K562 (cell line): ENCODE data around the gene FAM149B1. TPM values are rescaled to one million over a fixed set of nuclear protein-coding genes. Genes with fewer than 3 reads are reported as not detected.

ENCODE experiments used
- ASH1L ChIP-seq: fragments of 450-650 bp; IDR thresholded peaks from 2 replicates; pipeline ENCODE4 v1.6.1; 2018; ENCODE audit warnings: borderline replicate concordance, mild to moderate bottlenecking, low read depth; ENCODE audit not compliant: partially characterized antibody
- BMI1 ChIP-seq: fragments of 150-350 bp; IDR thresholded peaks from 2 replicates; pipeline ENCODE4 v1.6.1; 2014; ENCODE audit warnings: low read length
- CBX1 ChIP-seq: sonication (generic); IDR thresholded peaks from 2 replicates; pipeline ENCODE4 v1.6.1; 2016; ENCODE audit warnings: antibody characterized with exemption, low read depth, mild to moderate bottlenecking
- E2F1 ChIP-seq: sonication (generic); formaldehyde crosslinking; IDR thresholded peaks from 2 replicates; pipeline ENCODE4 v1.8.1; 2023; ENCODE audit warnings: mild to moderate bottlenecking, missing genetic modification reagents, moderate library complexity
- EP400 ChIP-seq: fragments of 450-650 bp; IDR thresholded peaks from 2 replicates; pipeline ENCODE4 v1.6.1; 2017; ENCODE audit warnings: antibody characterized with exemption, mild to moderate bottlenecking, moderate library complexity
- FOXJ2 ChIP-seq: fragments of 200-800 bp; sonication (Bioruptor generic); IDR thresholded peaks from 2 replicates; pipeline ENCODE4 v1.6.1; 2016; ENCODE audit warnings: missing genetic modification characterization, missing compliant biosample characterization
- KAT7 ChIP-seq: sonication (generic); formaldehyde crosslinking; IDR thresholded peaks from 2 replicates; pipeline ENCODE4 v1.8.0; 2022; ENCODE audit warnings: missing genetic modification reagents, mild to moderate bottlenecking, borderline replicate concordance
- NR2F6 ChIP-seq: fragments of 450-650 bp; formaldehyde crosslinking; IDR thresholded peaks from 2 replicates; pipeline ENCODE4 v1.4.0; 2020; ENCODE audit warnings: mild to moderate bottlenecking
- PCBP2 ChIP-seq: fragments of 200-400 bp; formaldehyde crosslinking; IDR thresholded peaks from 2 replicates; pipeline ENCODE4 v1.6.1; 2018; ENCODE audit warnings: low read length, low read depth, mild to moderate bottlenecking, moderate library complexity; ENCODE audit not compliant: poor library complexity, severe bottlenecking
- RAD51 ChIP-seq: fragments of 450-650 bp; IDR thresholded peaks from 2 replicates; pipeline ENCODE4 v1.7.1; 2016; ENCODE audit warnings: low read depth, mild to moderate bottlenecking, borderline replicate concordance
- TAF9B ChIP-seq: fragments of 450-650 bp; IDR thresholded peaks from 2 replicates; pipeline ENCODE4 v1.6.1; 2018; ENCODE audit warnings: mild to moderate bottlenecking; ENCODE audit not compliant: partially characterized antibody
- ZNF146 ChIP-seq: IDR thresholded peaks from one replicate; pipeline ENCODE4 v1.6.1; 2018; ENCODE audit warnings: missing compliant biosample characterization; ENCODE audit not compliant: unreplicated experiment
- ZNF347 ChIP-seq: fragments of 450-650 bp; formaldehyde crosslinking; IDR thresholded peaks from 2 replicates; pipeline ENCODE4 v1.4.0; 2020; ENCODE audit warnings: low read depth, mild to moderate bottlenecking, moderate library complexity
- ZNF76 ChIP-seq: fragments of 250-450 bp; sonication (Bioruptor Pico); IDR thresholded peaks from 2 replicates; pipeline ENCODE4 v1.4.0; 2020; ENCODE audit warnings: mild to moderate bottlenecking, moderate library complexity, borderline replicate concordance
- polyA plus RNA-seq, 8 experiments: library from polyadenylated mRNA; depleted of rRNA in 4 of 8; stranded (reverse) in 5 of 8; unstranded in 3 of 8; fragments of >200 nt; fragmentation: Nextera tagmentation in 2 of 8; fragmentation: Illumina TruSeq in 1 of 8; extraction: Ambion mirVana in 2 of 8; extraction: Trizol in 1 of 8; gene quantifications; 2 replicates each; pipeline versions ENCODE4 v1.2.1 to v1.2.3, GENCODE V29; 2011 to 2014; ENCODE audit warnings: inconsistent platforms in 1 of 8, missing spikeins in 1 of 8
- total RNA-seq, 7 experiments: library from RNA; depleted of rRNA in 6 of 7; stranded (reverse); fragments of >200 nt in 6 of 7; fragmentation: Illumina TruSeq in 2 of 7; extraction: Trizol in 2 of 7; gene quantifications; 2 replicates each; pipeline versions ENCODE4 v1.2.1 to v1.2.3, GENCODE V29; 2011 to 2021; ENCODE audit warnings: low replicate concordance in 1 of 7
- TF ChIP-seq, protein P1 (sequence below): fragments of 250-450 bp; sonication (Bioruptor Pico); IDR thresholded peaks from 2 replicates; pipeline ENCODE4 v1.4.0; 2020; ENCODE audit warnings: mild to moderate bottlenecking, moderate library complexity
- TF ChIP-seq, protein P2 (sequence below), 3 experiments: fragments of 200-800 bp in 1 of 3; fragments of 250-450 bp in 1 of 3; fragments of 450-650 bp in 1 of 3; sonication (Bioruptor Pico) in 1 of 3; sonication (Bioruptor generic) in 1 of 3; formaldehyde crosslinking in 1 of 3; IDR thresholded peaks; 2 replicates each; pipeline versions ENCODE4 v1.6.1 to v1.8.0; 2016 to 2022; ENCODE audit warnings: mild to moderate bottlenecking in 2 of 3, missing genetic modification characterization in 2 of 3, missing compliant biosample characterization in 1 of 3, moderate library complexity in 1 of 3

FAM149B1 gene
- total and polyA plus RNA-seq, 9 of the 15 experiments (the other 6 are each of a cell fraction or from before 2014, with no cell fraction given), result 4.2 to 18.5 (median 9.3) TPM

DNA sequence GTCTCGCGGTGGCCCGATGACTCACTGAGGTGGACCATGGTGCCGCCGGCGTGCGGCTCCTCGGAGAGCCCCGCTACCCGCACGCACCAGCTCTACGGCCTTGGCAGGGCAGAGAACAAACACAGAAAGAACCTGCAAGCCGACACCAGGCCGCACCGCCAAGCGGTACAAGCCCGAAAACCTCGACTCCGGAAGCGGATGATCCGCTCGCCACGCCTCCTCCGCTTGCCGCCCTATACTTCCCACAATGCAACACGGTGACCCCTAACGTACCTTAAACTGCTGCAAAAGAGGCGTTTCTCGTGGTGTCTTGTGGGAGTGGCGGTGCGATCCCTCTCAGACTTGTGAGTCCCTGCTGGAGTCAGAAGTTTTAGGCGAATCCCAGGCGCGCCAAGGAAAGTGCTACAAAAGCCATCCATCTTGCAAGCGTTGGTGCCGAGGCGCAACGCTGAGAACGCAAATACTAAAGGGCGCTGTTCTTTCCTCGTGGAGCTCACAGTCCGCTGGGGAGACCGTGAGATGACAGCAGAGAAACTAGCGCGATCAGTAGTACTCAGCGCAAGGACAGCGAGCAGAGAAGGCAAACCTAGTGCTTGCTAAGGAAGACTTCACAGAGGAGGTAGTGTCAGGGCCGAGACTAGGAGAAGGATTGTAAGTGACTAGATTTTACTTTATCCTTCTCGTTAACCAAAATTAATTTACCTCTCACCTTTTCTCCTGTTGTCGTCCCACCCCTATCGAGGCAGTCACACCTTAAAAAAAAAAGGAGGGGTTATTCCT, 84.7 kb downstream of the FAM149B1 start, which contains the start of gene MRPS16 (continued):
- TF ChIP-seq, protein P1, sequence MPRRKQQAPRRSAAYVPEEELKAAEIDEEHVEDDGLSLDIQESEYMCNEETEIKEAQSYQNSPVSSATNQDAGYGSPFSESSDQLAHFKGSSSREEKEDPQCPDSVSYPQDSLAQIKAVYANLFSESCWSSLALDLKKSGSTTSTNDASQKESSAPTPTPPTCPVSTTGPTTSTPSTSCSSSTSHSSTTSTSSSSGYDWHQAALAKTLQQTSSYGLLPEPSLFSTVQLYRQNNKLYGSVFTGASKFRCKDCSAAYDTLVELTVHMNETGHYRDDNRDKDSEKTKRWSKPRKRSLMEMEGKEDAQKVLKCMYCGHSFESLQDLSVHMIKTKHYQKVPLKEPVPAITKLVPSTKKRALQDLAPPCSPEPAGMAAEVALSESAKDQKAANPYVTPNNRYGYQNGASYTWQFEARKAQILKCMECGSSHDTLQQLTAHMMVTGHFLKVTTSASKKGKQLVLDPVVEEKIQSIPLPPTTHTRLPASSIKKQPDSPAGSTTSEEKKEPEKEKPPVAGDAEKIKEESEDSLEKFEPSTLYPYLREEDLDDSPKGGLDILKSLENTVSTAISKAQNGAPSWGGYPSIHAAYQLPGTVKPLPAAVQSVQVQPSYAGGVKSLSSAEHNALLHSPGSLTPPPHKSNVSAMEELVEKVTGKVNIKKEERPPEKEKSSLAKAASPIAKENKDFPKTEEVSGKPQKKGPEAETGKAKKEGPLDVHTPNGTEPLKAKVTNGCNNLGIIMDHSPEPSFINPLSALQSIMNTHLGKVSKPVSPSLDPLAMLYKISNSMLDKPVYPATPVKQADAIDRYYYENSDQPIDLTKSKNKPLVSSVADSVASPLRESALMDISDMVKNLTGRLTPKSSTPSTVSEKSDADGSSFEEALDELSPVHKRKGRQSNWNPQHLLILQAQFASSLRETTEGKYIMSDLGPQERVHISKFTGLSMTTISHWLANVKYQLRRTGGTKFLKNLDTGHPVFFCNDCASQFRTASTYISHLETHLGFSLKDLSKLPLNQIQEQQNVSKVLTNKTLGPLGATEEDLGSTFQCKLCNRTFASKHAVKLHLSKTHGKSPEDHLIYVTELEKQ, result 0 out of 2 replicates have a peak, but pooled peaks have one; percentile 51
- TF ChIP-seq KAT7 (CRISPR knock-in tag) (0 out of 2 replicates have a peak, but pooled peaks have one; percentile 25), E2F1 (peak; percentile 66; the same call in 1 of the 2 replicates), ZNF76 (CRISPR knock-in tag) (0 out of 2 replicates have a peak, but pooled peaks have one; percentile 67), ZNF146 (CRISPR knock-in tag) (no peak), NR2F6 (peak; percentile 48; the same call in 1 of the 2 replicates), RAD51 (0 out of 2 replicates have a peak, but pooled peaks have one; percentile 29), FOXJ2 (peak; percentile 59; the same call in 1 of the 2 replicates), BMI1 (no peak), PCBP2 (no peak), EP400 (peak; percentile 98), ASH1L (peak; percentile 21), ZNF347 (CRISPR knock-in tag) (0 out of 2 replicates have a peak, but pooled peaks have one; percentile 23), CBX1 (peak; percentile 90), TAF9B (peak; percentile 89)
- TF ChIP-seq, protein P2, sequence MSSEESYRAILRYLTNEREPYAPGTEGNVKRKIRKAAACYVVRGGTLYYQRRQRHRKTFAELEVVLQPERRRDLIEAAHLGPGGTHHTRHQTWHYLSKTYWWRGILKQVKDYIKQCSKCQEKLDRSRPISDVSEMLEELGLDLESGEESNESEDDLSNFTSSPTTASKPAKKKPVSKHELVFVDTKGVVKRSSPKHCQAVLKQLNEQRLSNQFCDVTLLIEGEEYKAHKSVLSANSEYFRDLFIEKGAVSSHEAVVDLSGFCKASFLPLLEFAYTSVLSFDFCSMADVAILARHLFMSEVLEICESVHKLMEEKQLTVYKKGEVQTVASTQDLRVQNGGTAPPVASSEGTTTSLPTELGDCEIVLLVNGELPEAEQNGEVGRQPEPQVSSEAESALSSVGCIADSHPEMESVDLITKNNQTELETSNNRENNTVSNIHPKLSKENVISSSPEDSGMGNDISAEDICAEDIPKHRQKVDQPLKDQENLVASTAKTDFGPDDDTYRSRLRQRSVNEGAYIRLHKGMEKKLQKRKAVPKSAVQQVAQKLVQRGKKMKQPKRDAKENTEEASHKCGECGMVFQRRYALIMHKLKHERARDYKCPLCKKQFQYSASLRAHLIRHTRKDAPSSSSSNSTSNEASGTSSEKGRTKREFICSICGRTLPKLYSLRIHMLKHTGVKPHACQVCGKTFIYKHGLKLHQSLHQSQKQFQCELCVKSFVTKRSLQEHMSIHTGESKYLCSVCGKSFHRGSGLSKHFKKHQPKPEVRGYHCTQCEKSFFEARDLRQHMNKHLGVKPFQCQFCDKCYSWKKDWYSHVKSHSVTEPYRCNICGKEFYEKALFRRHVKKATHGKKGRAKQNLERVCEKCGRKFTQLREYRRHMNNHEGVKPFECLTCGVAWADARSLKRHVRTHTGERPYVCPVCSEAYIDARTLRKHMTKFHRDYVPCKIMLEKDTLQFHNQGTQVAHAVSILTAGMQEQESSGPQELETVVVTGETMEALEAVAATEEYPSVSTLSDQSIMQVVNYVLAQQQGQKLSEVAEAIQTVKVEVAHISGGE (CRISPR knock-in tag; IDR thresholded peaks at IDR 0.05), result peak in 1 of 3 experiments; percentile 94; a peak in 2 of 6 replicates
